Urothelium cell line (cell line): Measurements from ENCODE around the gene ZMYND19.
A peak's percentile ranks its signal among the peaks of the same experiment; 100 is the strongest.
"Not testable (repeated sequence)": the region's sequence is repeated elsewhere in the genome, so short reads cannot be mapped to it uniquely, and the experiment has no call there.

Experiments used
- DNase-seq: peaks from one replicate; pipeline ENCODE4 v3.0.0; 2011; ENCODE audit warnings: low spot score, mixed read lengths
- FAIRE-seq: peaks from 2 replicates; lab custom pipeline; 2011; peaks lifted over from hg19 to GRCh38; lab: Jason Lieb, UNC

ZMYND19 gene

GRCh38 chr9:137589441-137590122 lies 730 bp downstream of the ZMYND19 start:
- FAIRE-seq (no peak), DNase-seq (no peak)

- FAIRE-seq = no peak
- DNase-seq = no peak
These were observed 1.4 kb downstream of the ZMYND19 start for GRCh38 chr9:137588891-137589290.

DNA sequence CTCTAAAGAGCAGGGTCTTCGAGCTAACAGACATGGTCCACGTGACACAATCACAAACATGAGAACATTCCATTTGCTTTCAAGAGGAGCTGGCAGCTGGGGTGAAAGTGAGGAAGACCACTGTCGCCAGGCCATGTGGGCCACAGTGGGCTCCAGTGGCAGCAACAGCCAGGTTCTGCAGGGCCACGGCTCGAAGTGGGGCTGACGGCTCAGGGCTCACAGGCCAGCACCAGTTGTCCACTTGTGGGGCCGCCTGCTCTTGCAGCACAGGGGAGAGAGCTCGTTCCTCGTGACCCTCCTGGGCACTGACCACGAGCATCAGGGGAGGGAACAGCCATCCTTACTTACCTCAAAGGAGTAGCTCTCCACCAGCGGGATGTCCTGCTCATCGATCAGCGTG lies 2.0 kb downstream of the ZMYND19 start:
- no peak for DNase-seq
- no peak for FAIRE-seq

DNA sequence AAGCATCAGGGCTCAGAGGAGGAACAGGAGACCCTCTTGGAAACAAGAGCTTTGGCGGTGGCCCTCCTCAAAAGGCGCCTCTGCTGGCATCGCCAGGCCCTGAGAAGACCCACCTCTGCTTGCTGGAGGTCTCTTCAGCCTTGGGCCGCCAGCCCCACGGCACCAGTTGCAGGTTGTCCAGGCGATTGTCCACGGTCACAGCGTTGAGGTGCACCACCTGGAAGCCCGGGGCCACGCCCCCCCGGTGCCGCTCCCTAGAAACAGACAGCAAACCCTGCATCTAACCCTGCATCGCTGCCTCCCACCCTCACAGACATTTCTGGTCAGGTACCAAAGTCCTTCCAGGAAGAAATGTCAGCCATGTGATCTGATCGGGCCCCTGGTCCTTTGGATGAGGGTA lies 3.5 kb downstream of the ZMYND19 start:
- FAIRE-seq = no peak

GRCh38 chr9:137583957-137584356 lies 6.4 kb downstream of the ZMYND19 start:
- FAIRE-seq (no peak), DNase-seq (no peak)

More for the DNA sequence above, 3.5 kb downstream of the ZMYND19 start:
- DNase-seq = no peak

DNA sequence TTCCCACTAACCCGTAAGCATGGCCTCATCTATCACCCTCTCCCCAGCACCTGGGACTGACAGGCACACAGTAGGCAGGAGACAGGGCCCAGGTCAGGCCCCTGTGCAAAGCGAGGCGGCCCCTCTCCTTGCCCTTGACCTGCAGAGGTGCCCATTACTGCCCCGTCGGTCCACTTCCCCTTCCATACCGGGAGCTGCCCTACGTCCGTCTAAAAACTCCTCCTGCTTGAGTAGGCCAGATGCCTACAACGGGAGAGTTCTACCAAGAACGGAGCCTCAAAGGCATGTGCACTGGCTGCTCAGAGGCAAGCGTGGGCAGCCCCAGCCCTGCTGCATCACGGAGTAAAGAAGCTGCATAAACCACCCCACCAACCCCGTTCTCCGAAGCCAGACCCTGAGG lies 7.0 kb downstream of the ZMYND19 start:
- DNase-seq = no peak
- FAIRE-seq = no peak

GRCh38 chr9:137582286-137582860 lies 7.9 kb downstream of the ZMYND19 start:
- DNase-seq (no peak), FAIRE-seq (no peak)

- DNase-seq (no peak), FAIRE-seq (no peak)
These were observed 8.7 kb downstream of the ZMYND19 start for GRCh38 chr9:137581361-137582285.

DNA sequence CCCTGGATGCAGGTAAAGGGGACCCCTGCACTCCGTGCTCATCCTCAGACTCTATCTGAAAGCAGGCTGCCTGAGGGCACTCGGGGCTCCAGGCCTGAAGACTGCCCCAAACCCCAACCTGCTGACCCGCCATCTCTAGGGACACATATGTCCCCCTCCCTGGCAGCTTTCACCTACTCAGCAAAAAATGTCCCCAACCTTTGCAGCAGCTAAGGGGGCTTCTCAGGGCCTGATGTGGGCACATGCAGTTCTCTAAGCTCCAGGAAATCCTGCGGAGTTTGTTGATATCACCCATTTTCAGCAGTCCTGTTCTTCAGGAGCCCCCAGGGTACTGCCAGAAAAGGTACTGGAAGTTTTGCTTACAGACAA lies 9.4 kb downstream of the ZMYND19 start:
- DNase-seq (no peak), FAIRE-seq (no peak)

DNA sequence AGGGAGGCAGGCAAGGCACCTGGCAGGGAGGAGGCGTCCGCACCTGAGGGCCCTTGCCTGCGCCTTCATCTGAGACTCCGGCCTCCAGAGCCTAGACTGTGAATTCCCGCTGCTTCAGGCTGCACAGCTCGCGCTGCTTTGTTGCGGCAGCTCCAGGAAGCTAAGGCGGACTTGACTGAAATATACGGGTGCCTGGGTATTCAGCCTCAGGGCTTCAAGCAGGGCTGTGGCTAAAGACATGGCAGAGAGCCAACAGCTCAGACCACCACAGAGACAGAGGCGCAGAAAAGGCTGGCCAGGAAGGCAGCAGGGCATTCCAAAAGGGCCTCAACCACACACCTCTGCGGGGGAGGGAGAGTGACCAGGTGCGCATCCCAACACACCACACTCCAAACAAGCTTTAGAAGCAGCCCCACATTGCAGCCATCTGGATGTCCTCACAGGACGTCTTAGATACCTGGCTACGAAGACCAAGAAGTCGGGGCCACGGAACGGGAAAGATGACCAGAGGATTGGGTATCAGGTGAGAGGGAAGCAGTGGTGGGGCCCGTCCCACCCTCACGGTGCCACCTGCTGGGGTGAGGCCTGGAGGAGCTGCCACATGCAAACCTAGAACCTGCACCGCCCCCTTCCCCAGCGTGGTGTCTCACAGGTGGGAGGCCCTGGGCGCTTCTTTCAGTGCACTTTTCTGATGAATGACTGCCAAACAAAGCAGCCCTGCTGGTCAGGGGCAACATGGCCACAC lies 9.9 kb downstream of the ZMYND19 start:
- DNase-seq = no peak
- no peak for FAIRE-seq

- no peak for DNase-seq
- FAIRE-seq = no peak
These were observed 11.1 kb downstream of the ZMYND19 start for GRCh38 chr9:137579259-137579604.

- DNase-seq (peak; percentile 98), FAIRE-seq (peak; percentile 13)
These were observed 11.6 kb downstream of the ZMYND19 start, which contains the start of gene DPH7 for GRCh38 chr9:137578518-137579258. DPH7 (minus strand) TSS chr9:137578925; CDS start chr9:137578777, 148 bp downstream.

DNA sequence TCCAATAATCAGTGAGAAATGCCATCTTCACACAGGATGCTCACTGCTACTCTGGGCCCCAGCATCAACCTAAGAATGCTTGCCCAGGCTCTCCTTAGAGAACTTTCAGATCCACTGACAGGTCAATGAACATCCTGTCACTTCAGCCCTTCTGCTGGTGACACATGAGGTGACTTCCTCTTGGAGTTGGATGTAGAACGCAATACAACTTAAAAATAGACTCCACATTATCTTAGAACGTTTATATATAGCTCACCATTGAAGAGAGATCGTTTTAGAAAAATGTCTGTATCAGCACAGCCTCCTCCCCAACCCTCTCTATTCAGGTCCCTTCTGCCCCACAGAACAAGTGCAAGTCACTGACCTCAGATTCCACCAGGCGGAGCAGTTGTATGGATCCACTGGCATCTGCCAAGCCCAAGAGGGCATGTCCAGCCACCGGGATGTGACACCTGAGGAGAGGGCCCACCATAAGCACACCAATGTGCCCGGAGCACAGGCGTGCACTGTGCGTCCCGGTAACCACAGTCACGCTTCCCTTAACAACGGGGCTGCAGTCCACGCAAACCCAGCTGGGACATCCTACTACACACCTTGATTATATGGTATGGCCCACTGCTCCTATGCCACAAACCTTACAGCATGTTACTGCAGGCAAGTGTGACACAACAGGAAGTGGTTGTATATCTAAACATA lies 14.4 kb downstream of the ZMYND19 start:
- DNase-seq (no peak), FAIRE-seq (no peak)

DNA sequence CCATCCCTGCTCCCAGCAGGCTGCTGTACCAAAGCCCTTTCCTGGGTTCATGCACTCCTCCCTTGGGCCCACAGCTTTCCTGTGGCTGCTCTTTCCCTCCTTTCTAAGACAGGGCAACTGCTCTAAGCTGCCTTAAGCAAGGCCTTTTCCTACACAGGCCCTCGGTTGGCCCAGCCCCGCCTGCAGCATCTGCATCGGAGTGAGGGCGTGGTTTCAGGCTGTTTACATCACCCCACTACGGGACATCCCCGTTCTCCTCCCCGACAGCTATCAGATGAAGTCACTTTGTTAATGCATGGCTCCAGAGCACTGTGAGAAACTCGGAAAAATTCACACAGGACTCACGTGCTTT lies 15.0 kb downstream of the ZMYND19 start:
- FAIRE-seq = no peak

DNA sequence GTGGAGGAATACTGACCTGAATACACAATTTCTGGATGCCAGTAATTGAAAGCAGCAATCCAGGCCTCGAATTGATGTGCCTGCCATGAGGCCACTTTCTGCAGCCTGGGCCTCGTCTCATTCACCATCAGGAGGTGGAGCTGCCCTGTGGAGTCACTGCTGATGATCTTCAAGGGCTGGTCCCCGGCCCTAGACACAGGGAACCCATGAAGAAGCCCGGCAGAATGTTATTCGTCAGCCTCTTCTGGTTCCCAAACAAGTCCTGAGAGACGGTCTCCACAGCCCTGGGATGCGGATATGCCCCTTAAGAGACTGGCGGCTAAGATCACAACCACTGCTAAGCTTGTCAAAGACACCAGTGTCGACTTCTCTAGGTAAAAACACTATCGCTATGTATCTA lies 16.1 kb downstream of the ZMYND19 start:
- DNase-seq (no peak), FAIRE-seq (no peak)

More for the DNA sequence above, 15.0 kb downstream of the ZMYND19 start:
- DNase-seq = no peak

- no peak for FAIRE-seq
- no peak for DNase-seq
These were observed 19.7 kb downstream of the ZMYND19 start for GRCh38 chr9:137570566-137570965.

DNA sequence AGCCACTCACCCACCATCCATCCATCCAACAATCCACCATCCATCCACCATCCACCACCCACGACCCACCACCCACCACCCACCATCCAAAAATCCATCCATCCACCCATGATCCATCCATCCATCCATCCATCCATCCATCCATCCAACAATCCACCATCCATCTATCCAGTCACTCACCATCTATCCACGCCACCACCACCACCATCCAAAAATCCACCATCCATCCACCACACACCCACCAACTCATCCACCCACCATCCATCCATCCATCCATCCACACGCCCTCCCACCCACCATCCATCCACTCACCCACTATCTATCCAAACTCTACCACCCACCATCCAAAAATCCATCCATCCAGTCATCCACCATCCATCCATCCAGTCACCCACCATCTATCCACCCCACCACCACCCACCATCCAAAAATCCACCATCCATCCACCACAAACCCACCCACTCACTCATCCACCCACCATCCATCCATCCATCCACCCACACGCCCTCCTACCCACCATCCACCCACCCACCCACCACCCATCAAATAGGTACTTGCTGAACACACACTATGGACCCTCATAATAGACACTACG lies 20.6 kb downstream of the ZMYND19 start:
- DNase-seq (no peak), FAIRE-seq (peak; percentile 37)

- not testable (repeated sequence) for FAIRE-seq, DNase-seq
These were observed 21.9 kb downstream of the ZMYND19 start for GRCh38 chr9:137568445-137568844.

DNA sequence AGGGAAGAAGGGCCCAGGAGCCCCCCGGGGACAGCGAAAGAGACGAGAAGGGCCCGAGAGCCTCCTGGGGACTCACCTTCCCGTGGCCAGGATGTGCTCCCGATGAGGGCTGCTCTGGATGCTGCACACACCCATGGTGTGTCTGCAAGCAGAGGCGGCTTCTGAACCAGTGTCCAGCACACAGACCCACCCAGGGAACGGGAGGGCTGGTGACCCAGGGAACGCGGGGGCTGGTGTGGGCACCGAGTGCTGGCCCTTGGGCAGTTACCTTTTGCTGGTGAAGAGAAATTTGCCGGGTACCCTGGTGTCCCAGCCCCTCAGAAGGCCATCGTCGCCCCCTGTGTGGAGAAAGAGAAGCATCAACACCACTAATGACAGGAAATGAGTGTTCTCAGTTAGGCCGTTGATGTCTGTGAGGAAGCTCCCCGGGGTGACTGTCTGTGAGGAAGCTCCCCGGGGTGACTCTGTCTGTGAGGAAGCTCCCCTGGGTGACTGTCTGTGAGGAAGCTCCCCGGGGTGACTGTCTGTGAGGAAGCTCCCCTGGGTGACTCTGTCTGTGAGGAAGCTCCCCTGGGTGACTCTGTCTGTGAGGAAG lies 25.4 kb downstream of the ZMYND19 start:
- DNase-seq (no peak), FAIRE-seq (no peak)
